Natural killer cell (primary cell): Measurements from ENCODE around the gene NSUN4. TPM values are rescaled to one million over a fixed set of nuclear protein-coding genes. Genes with fewer than 3 reads are reported as not detected.

Source experiments
- ATAC-seq, 3 donors: fragments of 150-1000 bp in 2 of 3; fragments of 200-7000 bp in 1 of 3; cut with Tn5 transposase; 1 replicate in 1 of 3; 2 replicates in 2 of 3; pipeline ENCODE4 v1.10.0; 2021; ENCODE audit warnings: mild to moderate bottlenecking in 2 of 3, moderate library complexity in 2 of 3
- DNase-seq, 2 donors: peaks; one replicate each; pipeline versions ENCODE4 v3.0.0 to v3.0.0-alpha.2; 2013 to 2021; ENCODE audit warnings: mixed read lengths in 1 of 2
- H3K27ac ChIP-seq: one replicate; pipeline ENCODE4 v1.5.1; 2013; ENCODE audit warnings: mild to moderate bottlenecking, low read length
- H3K27me3 ChIP-seq: one replicate; pipeline ENCODE4 v1.6.1; 2013; ENCODE audit warnings: low read length; ENCODE audit not compliant: control insufficient read depth, insufficient read depth
- H3K36me3 ChIP-seq: one replicate; pipeline ENCODE4 v1.6.1; 2013; ENCODE audit warnings: low read length; ENCODE audit not compliant: control insufficient read depth, insufficient read depth
- H3K4me1 ChIP-seq: one replicate; pipeline ENCODE4 v1.6.1; 2013; ENCODE audit warnings: low read length; ENCODE audit not compliant: control insufficient read depth, insufficient read depth
- H3K4me3 ChIP-seq: one replicate; pipeline ENCODE4 v1.5.1; 2013; ENCODE audit warnings: low read length
- H3K9me3 ChIP-seq: one replicate; pipeline ENCODE4 v1.6.1; 2013; ENCODE audit warnings: low read length; ENCODE audit not compliant: control insufficient read depth, insufficient read depth
- H3K27ac Mint-ChIP-seq, 2 donors: one replicate each; pipeline ENCODE4 v1.8.0; 2022; ENCODE audit warnings: mild to moderate bottlenecking in 2 of 2, mixed read lengths in 2 of 2, moderate library complexity in 1 of 2
- H3K27me3 Mint-ChIP-seq, 2 donors: one replicate each; pipeline ENCODE4 v1.8.0; 2022; ENCODE audit warnings: low read depth in 2 of 2, mixed read lengths in 2 of 2
- H3K36me3 Mint-ChIP-seq: one replicate; pipeline ENCODE4 v1.8.0; 2022; ENCODE audit warnings: mixed read lengths
- H3K4me1 Mint-ChIP-seq, 2 donors: one replicate each; pipeline ENCODE4 v1.8.0; 2022; ENCODE audit warnings: mixed read lengths in 2 of 2
- H3K4me3 Mint-ChIP-seq: one replicate; pipeline ENCODE4 v1.8.0; 2022; ENCODE audit warnings: mild to moderate bottlenecking, moderate library complexity, mixed read lengths
- H3K9me3 Mint-ChIP-seq, 2 donors: one replicate each; pipeline ENCODE4 v1.8.0; 2022; ENCODE audit warnings: mixed read lengths in 2 of 2
- CTCF ChIP-seq: fragments of 200-600 bp; IDR thresholded peaks from one replicate; pipeline ENCODE4 v1.8.0; 2022; ENCODE audit warnings: antibody characterized with exemption
- WGBS: methylation state at CpG from one replicate; pipeline ENCODE4 v1.1.7; 2013; ENCODE audit warnings: missing lambda C conversion rate; ENCODE audit not compliant: insufficient coverage; 5-methylcytosine and 5-hydroxymethylcytosine counted together
- intact Hi-C: fragments of 100-400 bp; cut with micrococcal nuclease; formaldehyde crosslinking; loops from one replicate; pipeline ENCODE4 v1.14.2; 2022
- total RNA-seq, 4 donors: library from RNA; stranded (reverse); fragments of 120-200 nt in 1 of 4; gene quantifications; one replicate each; pipeline versions ENCODE4 v1.2.3 to v1.2.4, GENCODE V29; 2013 to 2022

Gene NSUN4
- total RNA-seq, 3 donors from 2014 or later (not counting 1 experiment from before 2014, with no cell fraction given): 25.9 to 41.0 (median 36.3) TPM

DNA sequence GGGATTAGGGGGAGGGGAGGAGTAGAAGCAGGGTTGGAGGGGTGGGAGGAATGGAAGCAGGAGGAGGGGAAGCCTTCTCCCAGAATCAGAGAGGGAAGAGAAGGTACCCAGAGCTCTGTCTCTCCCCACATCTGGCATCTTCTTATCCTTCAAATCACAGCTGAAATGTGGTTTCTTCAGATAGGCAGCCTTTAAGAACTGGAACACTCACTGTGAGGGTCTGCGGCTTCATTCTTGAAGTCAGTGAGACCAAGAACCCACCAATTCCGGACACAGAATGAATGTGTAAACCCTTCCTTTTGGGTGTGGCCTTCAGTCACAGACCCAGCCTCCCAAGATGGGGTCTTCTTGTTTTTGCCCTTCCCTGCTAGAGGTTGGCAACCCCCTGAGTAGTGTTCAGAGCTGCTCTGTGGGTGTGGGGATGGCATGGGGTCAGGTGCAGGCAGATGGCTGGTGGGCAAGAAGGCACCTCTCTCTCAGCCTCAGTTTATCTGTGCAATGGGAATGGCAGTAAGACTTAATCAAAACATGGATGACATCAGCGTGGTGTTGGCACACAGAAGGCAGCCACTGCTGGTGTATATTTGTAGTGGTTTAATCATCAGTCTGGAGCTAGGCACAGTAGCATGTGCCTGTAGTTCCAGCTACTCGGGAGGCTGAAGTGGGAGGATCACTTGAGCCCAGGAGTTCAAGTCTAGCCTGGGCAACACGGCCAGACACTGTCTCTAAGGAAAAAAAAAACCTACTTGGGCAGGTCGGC is 60.7 kb downstream of the NSUN4 start:
- WGBS: 75% methylated on average over 6 of the region's 6 CpGs
- Mint-ChIP-seq H3K27ac (no peak overlapping the region), H3K9me3 (no peaks in the 10 kb centered on the region), H3K27me3 (peaks cover 0 to 11% of the 10 kb centered on the region in 2 donors), H3K4me3 (no peak overlapping the region), H3K4me1 (peaks cover 0 to 10% of the 10 kb centered on the region in 2 donors), H3K36me3 (no peaks in the 10 kb centered on the region)
- Histone ChIP-seq H3K4me3 (no peak overlapping the region), H3K27ac (no peak overlapping the region), H3K4me1 (peaks cover 18% of the 10 kb centered on the region), H3K9me3 (no peaks in the 10 kb centered on the region), H3K27me3 (no peaks in the 10 kb centered on the region), H3K36me3 (no peaks in the 10 kb centered on the region)
- ATAC-seq (no peak), DNase-seq (no peak)
- intact Hi-C loops: no loop called here
- no peak for TF ChIP-seq CTCF

GRCh38 chr1:46401964-46402626 is 61.5 kb downstream of the NSUN4 start:
- Mint-ChIP-seq H3K9me3 (no peaks in the 10 kb centered on the region), H3K27ac (no peak overlapping the region), H3K4me1 (peaks cover 2 to 14% of the 10 kb centered on the region in 2 donors), H3K36me3 (no peaks in the 10 kb centered on the region), H3K27me3 (peaks cover 0 to 11% of the 10 kb centered on the region in 2 donors), H3K4me3 (no peak overlapping the region)
- DNase-seq (no peak), ATAC-seq (no peak)
- intact Hi-C loops: no loop called here
- WGBS: 91% methylated on average over 7 of the region's 10 CpGs
- Histone ChIP-seq H3K27me3 (no peaks in the 10 kb centered on the region), H3K4me3 (no peak overlapping the region), H3K9me3 (no peaks in the 10 kb centered on the region), H3K4me1 (peaks cover 25% of the 10 kb centered on the region), H3K27ac (no peak overlapping the region), H3K36me3 (no peaks in the 10 kb centered on the region)
- no peak for TF ChIP-seq CTCF

DNA sequence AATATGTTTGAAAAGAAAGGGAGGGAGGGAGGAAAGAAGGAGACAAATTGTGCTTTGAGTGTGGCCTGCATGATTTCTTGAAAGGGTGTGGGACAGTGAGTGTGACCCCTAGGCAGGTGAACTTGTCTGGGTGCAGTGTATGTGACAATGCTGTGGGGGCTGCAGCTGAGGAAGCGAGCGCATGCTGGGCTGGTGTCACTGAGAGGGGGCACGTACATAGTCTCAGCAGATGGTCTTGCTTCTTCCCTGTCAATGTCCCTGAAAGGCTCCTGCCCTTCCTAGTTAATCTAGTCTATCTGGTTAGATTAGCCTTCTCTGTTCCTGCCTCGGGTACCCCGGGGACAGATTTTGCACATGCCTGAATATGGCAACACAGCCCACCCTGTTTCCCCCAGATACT is 63.3 kb downstream of the NSUN4 start:
- H3K4me3 Mint-ChIP-seq: no peak overlapping the region
- Histone ChIP-seq H3K4me3 (no peak overlapping the region), H3K27me3 (no peaks in the 10 kb centered on the region), H3K27ac (no peak overlapping the region), H3K9me3 (no peaks in the 10 kb centered on the region), H3K36me3 (no peaks in the 10 kb centered on the region), H3K4me1 (peaks cover 29% of the 10 kb centered on the region)
- H3K9me3 Mint-ChIP-seq: no peaks in the 10 kb centered on the region
- no peak for DNase-seq
- H3K4me1 Mint-ChIP-seq: peaks cover 8 to 20% of the 10 kb centered on the region in 2 donors
- no peak overlapping the region for H3K27ac Mint-ChIP-seq
- intact Hi-C loops: no loop called here
- 89% methylated on average over 5 of the region's 5 CpGs for whole genome bisulfite sequencing
- ATAC-seq: no peak
- peaks cover 0 to 11% of the 10 kb centered on the region in 2 donors for H3K27me3 Mint-ChIP-seq
- no peak for TF ChIP-seq CTCF
- no peaks in the 10 kb centered on the region for H3K36me3 Mint-ChIP-seq
